K562 (cell line): ENCODE measurements around the gene CEP68. TPM values are rescaled to one million over a fixed set of nuclear protein-coding genes. Genes with fewer than 3 reads are reported as not detected.

Experiments used
- BACH1 ChIP-seq: fragments of 200-800 bp; sonication (Bioruptor generic); IDR thresholded peaks from 2 replicates; pipeline ENCODE4 v1.6.1; 2016; ENCODE audit warnings: missing genetic modification characterization, missing compliant biosample characterization
- BCOR ChIP-seq: fragments of 450-650 bp; IDR thresholded peaks from 2 replicates; pipeline ENCODE4 v1.6.1; 2016
- BRF2 ChIP-seq: IDR thresholded peaks from 3 replicates; pipeline ENCODE4 v1.6.1; 2011; ENCODE audit warnings: borderline replicate concordance, mild to moderate bottlenecking; ENCODE audit not compliant: insufficient read length, insufficient read depth
- CGGBP1 ChIP-seq: fragments of 250-450 bp; sonication (Bioruptor Pico); IDR thresholded peaks from 2 replicates; pipeline ENCODE4 v1.9.0; 2021; ENCODE audit warnings: mild to moderate bottlenecking
- CHD7 ChIP-seq: fragments of 200-600 bp; sonication (generic); IDR thresholded peaks from one replicate; pipeline ENCODE4 v1.6.1; 2012; ENCODE audit warnings: mild to moderate bottlenecking, low read depth, low read length, inconsistent platforms
- DIDO1 ChIP-seq: fragments of 450-650 bp; IDR thresholded peaks from 2 replicates; pipeline ENCODE4 v1.6.1; 2016; ENCODE audit warnings: low read depth, missing biosample characterization, missing genetic modification characterization
- HSF4 ChIP-seq: fragments of 250-450 bp; sonication (Bioruptor Pico); IDR thresholded peaks from 2 replicates; pipeline ENCODE4 v2.1.2; 2022; ENCODE audit warnings: mild to moderate bottlenecking, moderate library complexity, borderline replicate concordance
- KAT8 ChIP-seq: fragments of 450-650 bp; IDR thresholded peaks from 2 replicates; pipeline ENCODE4 v1.6.1; 2016; ENCODE audit warnings: low read depth, mild to moderate bottlenecking
- KDM5B ChIP-seq: fragments of 200-600 bp; sonication (generic); IDR thresholded peaks from 2 replicates; pipeline ENCODE4 v1.6.1; 2012; ENCODE audit warnings: low read depth, mild to moderate bottlenecking, moderate library complexity, low read length, control low read depth, inconsistent platforms; ENCODE audit not compliant: insufficient replicate concordance
- KLF10 ChIP-seq: fragments of 250-450 bp; sonication (Bioruptor Pico); IDR thresholded peaks from 2 replicates; pipeline ENCODE4 v1.6.1; 2021; ENCODE audit warnings: matching md5 sums
- RFX5 ChIP-seq: IDR thresholded peaks from 2 replicates; pipeline ENCODE4 v1.6.1; 2011; ENCODE audit warnings: low read depth, mild to moderate bottlenecking, improper control_type of control experiment, low read length
- SMARCB1 ChIP-seq: IDR thresholded peaks from 2 replicates; pipeline ENCODE4 v1.6.1; 2011; ENCODE audit warnings: improper control_type of control experiment, low read depth; ENCODE audit not compliant: insufficient read length
- SMC3 ChIP-seq: conservative IDR thresholded peaks from 2 replicates; pipeline ENCODE4 v1.6.1; 2011; ENCODE audit warnings: low read depth, low read length, improper control_type of control experiment; ENCODE audit not compliant: insufficient read depth
- TBP ChIP-seq: optimal IDR thresholded peaks from 2 replicates; pipeline ENCODE3; 2011; ENCODE audit warnings: low read depth, low read length, improper control_type of control experiment
- ZNF511 ChIP-seq: sonication (generic); formaldehyde crosslinking; IDR thresholded peaks from 2 replicates; pipeline ENCODE4 v1.8.0; 2022; ENCODE audit warnings: mild to moderate bottlenecking, missing genetic modification reagents
- polyA plus RNA-seq, 8 experiments: library from polyadenylated mRNA; depleted of rRNA in 4 of 8; stranded (reverse) in 5 of 8; unstranded in 3 of 8; fragments of >200 nt; fragmentation: Nextera tagmentation in 2 of 8; fragmentation: Illumina TruSeq in 1 of 8; extraction: Ambion mirVana in 2 of 8; extraction: Trizol in 1 of 8; gene quantifications; 2 replicates each; pipeline versions ENCODE4 v1.2.1 to v1.2.3, GENCODE V29; 2011 to 2014; ENCODE audit warnings: inconsistent platforms in 1 of 8, missing spikeins in 1 of 8
- total RNA-seq, 7 experiments: library from RNA; depleted of rRNA in 6 of 7; stranded (reverse); fragments of >200 nt in 6 of 7; fragmentation: Illumina TruSeq in 2 of 7; extraction: Trizol in 2 of 7; gene quantifications; 2 replicates each; pipeline versions ENCODE4 v1.2.1 to v1.2.3, GENCODE V29; 2011 to 2021; ENCODE audit warnings: low replicate concordance in 1 of 7

The CEP68 gene
- total and polyA plus RNA-seq, 9 of the 15 experiments (the other 6 are each of a cell fraction or from before 2014, with no cell fraction given), result 1.4 to 8.5 (median 5.2) TPM

DNA sequence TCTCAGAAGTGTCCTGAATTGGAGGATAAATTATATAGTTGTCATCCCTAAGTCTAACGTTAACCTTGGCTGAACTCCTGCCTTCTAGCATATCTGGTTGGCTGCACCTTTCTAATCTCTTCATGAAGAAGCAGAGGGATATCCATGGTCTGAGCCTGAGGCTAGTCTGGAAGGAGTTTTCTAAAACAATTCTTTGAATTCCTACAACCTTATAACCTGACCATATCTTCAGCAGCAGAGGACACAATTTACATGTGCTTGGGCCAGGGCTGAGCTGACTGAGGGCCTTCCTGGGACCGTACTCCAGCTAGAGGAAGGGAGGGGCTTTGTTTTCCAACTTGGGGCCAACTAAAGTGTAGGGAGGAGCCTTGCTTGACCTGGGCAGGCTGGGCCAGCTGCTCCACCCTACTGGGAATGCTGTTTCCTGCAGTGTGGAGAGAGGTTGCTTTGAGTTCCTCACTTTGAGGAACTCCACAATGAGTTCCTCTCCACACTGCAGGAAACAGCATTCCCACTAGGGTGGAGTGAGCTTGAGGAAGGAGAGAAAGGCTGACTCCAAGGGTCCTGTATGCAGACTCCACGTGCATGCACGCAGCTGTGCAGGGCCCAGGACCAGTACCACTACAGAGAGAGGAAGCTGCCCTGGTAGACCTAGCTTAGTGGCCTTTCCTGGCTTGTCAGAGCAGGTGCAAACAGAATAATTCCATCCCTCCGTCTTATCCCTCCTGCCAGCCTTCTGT is 19.6 kb downstream of the CEP68 start (continued):
- TF ChIP-seq BCOR (no peak), TBP (no peak), SMC3 (no peak; the same call in 1 of the 2 replicates), DIDO1 (tag) (no peak), CGGBP1 (CRISPR knock-in tag) (no peak), HSF4 (no peak), RFX5 (no peak), BRF2 (no peak), SMARCB1 (no peak), CHD7 (no peak), BACH1 (no peak), ZNF511 (CRISPR knock-in tag) (no peak), KAT8 (no peak), KLF10 (CRISPR knock-in tag) (no peak), KDM5B (no peak)
